LNCaP clone FGC (cell line): ENCODE data around the gene ACOT6.
A peak's percentile ranks its signal among the peaks of the same experiment; 100 is the strongest.

Experiments used
- DNase-seq: peaks from one replicate; pipeline ENCODE4 v3.0.0-alpha.2; 2011; ENCODE audit warnings: low read depth
- H3K4me3 ChIP-seq: 2 replicates; pipeline ENCODE4 v1.5.1; 2011; ENCODE audit warnings: mild to moderate bottlenecking, low read depth, low read length, control low read depth
- TF ChIP-seq, protein P1 (sequence below): IDR thresholded peaks from 2 replicates; pipeline ENCODE4 v1.5.1; 2012; ENCODE audit warnings: mild to moderate bottlenecking; ENCODE audit not compliant: control insufficient read depth, insufficient read depth; ENCODE audit errors: extremely low read depth

Gene ACOT6

DNA sequence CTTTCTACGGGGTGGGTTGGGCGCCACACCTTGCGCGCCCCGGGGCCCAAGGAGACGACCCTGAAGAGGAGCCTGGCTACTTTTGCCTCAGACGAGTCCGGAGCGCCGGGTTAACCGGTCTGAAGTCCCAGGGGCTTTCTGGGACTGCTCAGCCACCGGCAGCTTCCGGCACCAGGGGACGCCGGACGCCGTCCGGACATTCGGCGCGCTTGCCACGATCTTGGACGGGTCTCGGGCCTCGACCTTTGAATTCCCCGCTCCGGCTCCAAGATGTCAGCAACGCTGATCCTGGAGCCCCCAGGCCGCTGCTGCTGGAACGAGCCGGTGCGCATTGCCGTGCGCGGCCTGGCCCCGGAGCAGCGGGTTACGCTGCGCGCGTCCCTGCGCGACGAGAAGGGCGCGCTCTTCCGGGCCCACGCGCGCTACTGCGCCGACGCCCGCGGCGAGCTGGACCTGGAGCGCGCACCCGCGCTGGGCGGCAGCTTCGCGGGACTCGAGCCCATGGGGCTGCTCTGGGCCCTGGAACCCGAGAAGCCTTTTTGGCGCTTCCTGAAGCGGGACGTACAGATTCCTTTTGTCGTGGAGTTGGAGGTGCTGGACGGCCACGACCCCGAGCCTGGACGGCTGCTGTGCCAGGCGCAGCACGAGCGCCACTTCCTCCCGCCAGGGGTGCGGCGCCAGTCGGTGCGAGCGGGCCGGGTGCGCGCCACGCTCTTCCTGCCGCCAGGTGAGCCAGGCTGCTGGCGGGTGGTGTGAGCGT, 20.4 kb upstream of the ACOT6 start, which contains the start of gene ACOT4:
Gene ACOT4 (plus strand): TSS at position 184 of the 760 bp plus-strand sequence. CDS start 87 bp downstream, at position 271.
- TF ChIP-seq, protein P1, sequence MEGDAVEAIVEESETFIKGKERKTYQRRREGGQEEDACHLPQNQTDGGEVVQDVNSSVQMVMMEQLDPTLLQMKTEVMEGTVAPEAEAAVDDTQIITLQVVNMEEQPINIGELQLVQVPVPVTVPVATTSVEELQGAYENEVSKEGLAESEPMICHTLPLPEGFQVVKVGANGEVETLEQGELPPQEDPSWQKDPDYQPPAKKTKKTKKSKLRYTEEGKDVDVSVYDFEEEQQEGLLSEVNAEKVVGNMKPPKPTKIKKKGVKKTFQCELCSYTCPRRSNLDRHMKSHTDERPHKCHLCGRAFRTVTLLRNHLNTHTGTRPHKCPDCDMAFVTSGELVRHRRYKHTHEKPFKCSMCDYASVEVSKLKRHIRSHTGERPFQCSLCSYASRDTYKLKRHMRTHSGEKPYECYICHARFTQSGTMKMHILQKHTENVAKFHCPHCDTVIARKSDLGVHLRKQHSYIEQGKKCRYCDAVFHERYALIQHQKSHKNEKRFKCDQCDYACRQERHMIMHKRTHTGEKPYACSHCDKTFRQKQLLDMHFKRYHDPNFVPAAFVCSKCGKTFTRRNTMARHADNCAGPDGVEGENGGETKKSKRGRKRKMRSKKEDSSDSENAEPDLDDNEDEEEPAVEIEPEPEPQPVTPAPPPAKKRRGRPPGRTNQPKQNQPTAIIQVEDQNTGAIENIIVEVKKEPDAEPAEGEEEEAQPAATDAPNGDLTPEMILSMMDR = no peak
- no peak for DNase-seq
- peak within 1 kb of the TSS; percentile 13; the same call in 1 of the 2 replicates for H3K4me3 ChIP-seq

DNA sequence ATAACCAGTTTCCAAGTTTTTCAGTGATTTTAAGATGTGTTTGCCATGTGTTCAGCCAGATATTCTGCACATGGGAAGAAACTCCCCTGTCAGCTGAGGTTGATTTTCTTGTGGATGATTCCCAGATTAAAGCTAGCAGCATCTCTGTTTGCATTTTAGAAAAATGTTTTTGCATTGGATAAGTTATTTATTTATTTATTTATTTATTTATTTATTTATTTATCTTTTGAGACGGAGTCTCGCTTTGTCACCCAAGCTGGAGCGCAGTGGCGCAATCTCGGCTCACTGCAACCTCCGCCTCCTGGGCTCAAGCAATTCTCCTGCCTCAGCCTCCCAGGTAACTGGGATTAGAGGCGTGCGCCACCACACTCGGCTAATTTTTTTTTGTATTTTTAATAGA, 17.8 kb upstream of the ACOT6 start:
- no peak for DNase-seq
- TF ChIP-seq, protein P1 = no peak
- H3K4me3 ChIP-seq = no peak overlapping the region

DNA sequence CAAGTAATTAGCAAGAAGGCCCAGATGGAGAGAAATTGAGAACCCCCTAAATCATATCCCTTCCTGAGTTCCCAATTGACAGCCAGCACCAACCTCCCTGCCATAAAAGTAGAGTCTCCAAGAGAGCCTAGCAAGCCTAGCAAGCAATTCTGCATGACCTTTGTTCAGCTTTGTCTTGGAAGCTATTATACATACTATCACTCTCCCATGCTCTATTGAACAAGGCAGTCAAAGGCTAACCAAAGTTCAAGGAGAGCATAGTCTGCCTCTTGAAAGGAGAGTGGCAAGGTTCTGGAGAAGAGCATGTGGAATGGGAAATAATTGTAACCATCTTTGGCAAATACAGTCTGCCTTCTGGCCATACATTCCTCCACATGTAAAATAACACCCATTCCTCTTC, 12.8 kb upstream of the ACOT6 start:
- TF ChIP-seq, protein P1 = no peak
- DNase-seq = no peak
- H3K4me3 ChIP-seq = no peak overlapping the region

- H3K4me3 ChIP-seq = no peak overlapping the region
- TF ChIP-seq, protein P1 = no peak
- DNase-seq = no peak
Observed at GRCh38 chr14:73602994-73603393, 9.3 kb upstream of the ACOT6 start.

GRCh38 chr14:73606271-73606670, 6.0 kb upstream of the ACOT6 start:
- no peak for DNase-seq
- no peak overlapping the region for H3K4me3 ChIP-seq
- TF ChIP-seq, protein P1 = no peak

GRCh38 chr14:73607241-73607640, 5.1 kb upstream of the ACOT6 start:
- TF ChIP-seq, protein P1 = no peak
- no peak overlapping the region for H3K4me3 ChIP-seq
- no peak for DNase-seq

DNA sequence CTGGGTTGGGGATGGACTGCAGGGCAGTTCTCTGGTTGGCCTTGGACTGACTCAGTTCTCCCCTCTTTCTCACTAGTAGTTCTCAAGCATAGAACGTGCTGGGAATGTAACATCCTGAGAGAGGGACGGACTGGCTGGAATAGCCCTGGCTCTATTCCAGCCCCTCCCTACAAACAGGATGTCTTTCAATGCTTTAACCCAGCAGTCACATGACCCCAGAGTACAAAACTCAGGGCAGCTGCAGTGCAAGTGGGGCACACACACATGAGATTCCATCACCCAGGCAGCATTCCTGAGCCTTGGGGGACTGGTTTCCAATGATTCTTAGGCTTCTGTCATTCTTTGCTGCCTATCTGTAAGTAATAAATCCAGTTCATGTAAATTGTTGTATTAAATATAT, 1.6 kb upstream of the ACOT6 start:
- no peak overlapping the region for H3K4me3 ChIP-seq
- TF ChIP-seq, protein P1 = no peak
- DNase-seq = no peak
